ENCODE measurements around the gene PTGS1.

The PTGS1 gene

DNA sequence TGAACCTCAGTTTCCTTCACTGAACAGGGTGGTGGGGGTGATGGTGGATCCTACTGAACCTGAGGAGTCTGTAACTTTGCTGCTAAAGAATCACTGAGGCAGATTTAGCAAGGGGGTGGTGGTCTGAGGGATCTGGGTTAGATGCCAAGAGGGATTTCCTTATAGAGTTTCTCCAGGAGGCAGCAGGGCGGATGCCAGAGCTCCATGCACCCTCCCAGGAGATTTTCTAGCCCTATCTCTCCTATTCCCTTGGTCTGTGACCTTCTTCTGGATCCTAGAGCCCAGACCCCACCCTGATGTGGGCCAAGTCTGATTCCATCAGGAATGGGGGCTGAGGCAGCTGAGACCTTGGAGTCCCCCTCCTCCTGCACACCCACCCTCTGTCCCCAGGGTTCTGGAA is 6.0 kb downstream of the PTGS1 start:
- no peak for DNase-seq

DNA sequence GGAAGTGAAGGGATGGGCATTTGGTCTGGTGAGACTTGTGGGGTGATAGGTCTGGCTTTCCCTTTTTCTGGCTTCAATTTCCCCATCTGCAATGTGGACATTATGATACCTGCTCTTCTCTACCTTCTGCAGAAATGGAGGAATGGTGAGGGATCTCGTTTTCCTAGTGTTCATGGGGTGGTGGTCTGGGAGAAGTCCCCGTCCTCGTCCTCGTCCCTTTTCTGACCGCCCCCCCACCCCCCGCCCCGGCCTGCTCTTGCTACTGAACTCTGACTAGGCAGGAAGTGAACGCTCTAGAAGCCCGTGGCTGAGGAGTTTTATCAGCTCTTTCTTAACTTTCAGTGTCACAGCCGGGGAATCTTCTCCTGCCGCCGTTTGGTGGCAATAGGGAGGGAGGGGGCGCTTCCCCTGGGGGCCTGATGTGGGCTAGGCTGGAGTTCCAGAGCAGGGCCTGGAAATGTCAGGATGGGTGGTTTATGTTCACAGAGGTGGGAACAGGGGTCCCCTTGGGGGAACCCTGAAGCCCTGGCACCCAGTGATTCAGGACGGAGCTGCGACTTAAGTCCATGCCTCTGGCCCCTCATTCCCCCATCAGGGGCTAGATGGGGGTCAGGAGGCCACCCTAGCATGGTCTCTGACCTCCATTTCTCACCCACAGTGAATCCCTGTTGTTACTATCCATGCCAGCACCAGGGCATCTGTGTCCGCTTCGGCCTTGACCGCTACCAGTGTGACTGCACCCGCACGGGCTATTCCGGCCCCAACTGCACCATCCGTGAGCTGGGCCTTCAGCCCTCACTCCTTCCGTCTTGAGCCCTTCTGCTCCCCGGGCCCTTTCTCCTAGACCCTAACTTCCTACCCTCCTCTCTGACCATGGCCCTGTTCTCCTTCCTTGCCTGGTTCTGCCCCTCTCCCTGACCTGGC is 6.7 kb downstream of the PTGS1 start:
- no peak for DNase-seq

DNA sequence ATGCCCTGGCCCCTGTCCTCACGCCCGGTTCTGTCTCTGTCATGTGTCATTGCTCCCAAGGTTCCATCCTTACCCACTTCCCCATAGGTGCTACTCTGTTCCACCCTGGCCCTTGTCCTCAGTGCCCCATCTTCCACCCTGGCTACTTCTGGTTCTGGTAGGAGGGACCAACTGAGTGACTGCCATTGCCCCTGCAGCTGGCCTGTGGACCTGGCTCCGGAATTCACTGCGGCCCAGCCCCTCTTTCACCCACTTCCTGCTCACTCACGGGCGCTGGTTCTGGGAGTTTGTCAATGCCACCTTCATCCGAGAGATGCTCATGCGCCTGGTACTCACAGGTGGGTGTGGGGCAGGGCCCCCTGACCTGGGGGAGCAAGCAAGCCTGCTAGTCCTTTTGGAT is 7.4 kb downstream of the PTGS1 start:
- DNase-seq, result no peak

DNA sequence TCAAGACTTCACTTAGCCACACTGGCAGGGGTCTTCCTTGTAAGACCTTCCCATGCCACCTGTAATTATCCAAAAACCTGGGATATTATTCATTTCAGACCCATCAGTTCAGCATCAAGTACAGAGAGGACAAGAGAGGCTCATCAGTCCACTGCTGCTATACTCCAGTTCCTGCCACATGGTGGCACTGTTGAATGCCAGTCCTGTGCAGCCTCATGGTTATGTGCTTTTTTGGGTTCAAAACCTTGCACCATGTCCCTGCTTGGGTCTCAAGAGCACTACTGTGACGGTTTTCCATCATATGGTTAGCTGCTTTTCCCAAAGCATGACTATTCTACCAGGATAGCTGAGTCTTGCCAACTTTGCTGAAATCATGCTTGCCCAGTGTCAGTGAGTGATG is 8.5 kb downstream of the PTGS1 start:
- no peak for DNase-seq

DNA sequence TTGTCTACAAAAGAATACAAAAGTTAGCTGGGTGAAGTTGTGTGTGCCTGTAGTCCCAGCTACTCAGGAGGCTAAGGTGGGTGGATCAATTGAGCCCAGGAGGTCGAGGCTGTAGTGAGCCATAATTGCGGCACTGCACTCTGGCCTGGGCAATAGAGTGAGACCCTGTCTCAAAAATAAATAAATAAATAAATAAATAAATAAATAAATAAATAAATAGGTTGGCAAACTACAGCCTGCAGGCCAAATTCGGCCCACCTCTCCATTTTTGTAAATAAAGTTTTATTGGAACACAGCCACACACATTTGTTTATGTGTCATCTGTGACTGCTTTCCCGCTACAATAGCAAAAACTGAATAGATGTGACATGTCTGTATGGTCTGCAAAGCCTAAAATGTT is 9.5 kb downstream of the PTGS1 start:
- DNase-seq, result no peak

DNA sequence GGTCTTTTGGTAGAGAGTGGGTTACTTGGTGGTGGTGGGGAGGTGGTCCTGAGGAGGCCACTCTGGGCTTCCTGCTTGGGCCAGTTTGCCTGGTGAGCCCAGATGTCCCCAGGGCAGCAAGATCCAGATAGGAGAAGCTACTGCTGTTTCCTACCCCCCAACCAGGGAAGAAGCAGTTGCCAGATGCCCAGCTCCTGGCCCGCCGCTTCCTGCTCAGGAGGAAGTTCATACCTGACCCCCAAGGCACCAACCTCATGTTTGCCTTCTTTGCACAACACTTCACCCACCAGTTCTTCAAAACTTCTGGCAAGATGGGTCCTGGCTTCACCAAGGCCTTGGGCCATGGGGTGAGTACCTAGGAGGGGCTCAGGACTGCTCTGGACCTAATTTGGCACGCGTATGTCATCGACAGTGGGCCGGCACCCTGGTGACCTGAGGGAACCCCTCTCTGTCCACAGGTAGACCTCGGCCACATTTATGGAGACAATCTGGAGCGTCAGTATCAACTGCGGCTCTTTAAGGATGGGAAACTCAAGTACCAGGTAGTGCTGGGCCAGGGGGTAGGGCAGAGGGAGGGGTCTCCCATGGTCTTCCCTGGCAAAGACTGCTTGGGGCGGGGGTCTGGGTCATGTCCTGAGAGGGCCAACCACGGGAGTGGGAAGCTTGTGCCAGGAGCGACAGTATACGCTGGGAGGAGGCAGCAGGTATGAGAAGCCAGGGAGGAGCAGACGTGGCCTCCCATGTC is 10.6 kb downstream of the PTGS1 start:
- DNase-seq, result no peak

DNA sequence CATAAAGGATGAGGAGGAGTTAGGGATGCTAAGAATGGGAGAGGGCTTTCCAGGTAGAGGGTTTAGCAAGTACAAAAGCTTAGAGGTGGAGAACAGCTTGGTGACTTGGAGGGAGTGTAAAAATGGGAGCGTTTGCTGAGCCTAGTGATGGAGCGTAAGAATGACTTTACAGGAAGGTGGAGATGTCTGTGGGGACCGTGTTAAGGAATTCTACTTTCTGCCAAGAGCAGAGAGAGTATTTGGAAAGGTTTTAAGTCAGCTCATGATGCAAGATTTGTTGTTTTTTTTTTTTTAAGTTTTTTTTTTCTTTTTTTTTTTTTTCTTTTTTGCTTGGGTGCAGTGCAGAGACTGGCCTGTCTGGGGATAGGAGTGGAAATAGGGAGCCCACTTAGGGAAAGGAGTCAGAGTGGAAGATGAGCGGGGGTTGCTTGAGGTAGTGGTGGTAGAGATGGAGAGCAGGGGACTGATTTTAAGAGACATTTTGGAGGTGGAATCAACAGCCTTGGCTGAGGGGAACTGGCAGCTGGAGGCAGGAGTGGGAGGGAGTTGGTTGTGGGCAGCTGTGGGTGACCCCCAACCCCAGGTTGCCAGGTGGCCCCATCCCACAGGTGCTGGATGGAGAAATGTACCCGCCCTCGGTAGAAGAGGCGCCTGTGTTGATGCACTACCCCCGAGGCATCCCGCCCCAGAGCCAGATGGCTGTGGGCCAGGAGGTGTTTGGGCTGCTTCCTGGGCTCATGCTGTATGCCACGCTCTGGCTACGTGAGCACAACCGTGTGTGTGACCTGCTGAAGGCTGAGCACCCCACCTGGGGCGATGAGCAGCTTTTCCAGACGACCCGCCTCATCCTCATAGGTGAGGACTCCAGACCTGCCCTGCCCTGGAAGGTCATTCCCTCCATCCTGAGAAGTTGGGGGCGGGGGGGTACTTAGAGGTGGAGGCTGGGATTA is 12.4 kb downstream of the PTGS1 start:
- DNase-seq, result no peak

DNA sequence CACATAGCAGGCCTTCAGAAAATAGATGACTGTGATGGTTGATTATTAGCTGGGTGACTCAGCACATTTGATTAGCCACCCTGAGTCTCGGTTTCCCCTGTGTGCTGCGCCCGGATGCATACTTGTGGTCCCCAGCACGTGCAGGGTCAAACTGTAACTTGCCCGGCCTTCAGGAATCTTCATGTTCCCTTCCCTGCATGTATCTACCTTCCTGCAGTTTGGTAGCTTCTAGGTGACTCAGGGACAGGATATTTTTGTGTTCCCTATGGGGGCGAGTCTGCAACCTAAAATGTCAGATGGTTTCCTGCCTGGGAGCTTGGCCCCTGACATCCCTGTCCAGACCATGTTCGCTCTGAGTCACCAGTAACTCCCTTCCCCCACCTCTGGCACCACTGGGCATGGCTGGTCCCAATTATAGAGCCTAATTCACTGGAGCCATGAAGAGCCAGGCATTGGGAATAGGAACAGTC is 13.2 kb downstream of the PTGS1 start:
- DNase-seq, result no peak

DNA sequence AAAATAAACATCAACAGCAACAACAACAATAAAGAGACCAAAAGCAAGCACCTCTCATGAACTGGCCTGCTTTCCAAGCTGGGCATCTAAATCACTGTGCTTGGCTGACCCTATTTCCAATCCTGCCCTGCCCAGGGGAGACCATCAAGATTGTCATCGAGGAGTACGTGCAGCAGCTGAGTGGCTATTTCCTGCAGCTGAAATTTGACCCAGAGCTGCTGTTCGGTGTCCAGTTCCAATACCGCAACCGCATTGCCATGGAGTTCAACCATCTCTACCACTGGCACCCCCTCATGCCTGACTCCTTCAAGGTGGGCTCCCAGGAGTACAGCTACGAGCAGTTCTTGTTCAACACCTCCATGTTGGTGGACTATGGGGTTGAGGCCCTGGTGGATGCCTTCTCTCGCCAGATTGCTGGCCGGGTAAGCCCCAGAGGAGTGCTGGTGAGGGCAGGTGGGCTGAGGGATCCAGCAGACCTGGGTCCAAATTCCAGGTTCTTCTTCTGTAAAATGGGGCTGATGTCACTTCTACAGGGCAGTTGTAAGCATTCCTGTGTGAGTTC is 15.6 kb downstream of the PTGS1 start:
- no peak for DNase-seq

DNA sequence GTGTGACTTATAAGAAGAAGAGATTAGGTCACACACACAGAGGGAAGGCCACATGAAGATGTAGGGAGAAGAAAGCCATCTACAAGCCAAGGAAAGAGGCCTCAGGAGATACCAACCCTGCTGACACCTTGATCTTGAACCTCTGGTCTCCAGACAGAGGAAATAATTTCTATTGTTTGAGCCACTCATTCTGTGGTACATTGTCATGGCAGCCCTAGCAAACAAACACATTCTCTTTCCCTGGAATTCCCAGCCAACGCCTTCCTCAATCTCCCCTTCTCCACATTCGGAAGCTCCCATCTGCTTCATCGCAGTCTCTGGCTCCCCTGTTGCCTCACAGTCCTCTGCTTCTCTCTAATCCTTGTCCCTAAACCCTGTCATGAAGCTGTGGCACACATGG is 16.7 kb downstream of the PTGS1 start:
- no peak for DNase-seq

DNA sequence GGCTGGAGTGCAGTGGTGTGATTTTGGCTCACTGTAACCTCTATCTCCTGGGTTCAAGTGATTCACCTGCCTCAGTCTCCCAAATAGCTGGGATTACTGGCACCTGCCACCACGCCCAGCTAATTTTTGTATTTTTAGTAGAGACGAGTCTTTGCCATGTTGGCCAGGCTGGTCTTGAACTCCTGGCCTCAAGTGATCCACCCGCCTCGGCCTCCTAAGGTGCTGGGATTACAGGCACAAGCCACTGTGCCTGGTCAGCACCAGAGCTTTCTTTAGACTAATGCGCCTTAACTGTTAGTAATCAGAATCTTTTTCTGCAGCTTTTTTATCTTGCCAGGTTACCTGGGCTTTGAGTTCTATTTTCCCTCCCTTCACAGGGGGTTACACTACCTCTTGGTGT is 18.4 kb downstream of the PTGS1 start:
- no peak for DNase-seq

DNA sequence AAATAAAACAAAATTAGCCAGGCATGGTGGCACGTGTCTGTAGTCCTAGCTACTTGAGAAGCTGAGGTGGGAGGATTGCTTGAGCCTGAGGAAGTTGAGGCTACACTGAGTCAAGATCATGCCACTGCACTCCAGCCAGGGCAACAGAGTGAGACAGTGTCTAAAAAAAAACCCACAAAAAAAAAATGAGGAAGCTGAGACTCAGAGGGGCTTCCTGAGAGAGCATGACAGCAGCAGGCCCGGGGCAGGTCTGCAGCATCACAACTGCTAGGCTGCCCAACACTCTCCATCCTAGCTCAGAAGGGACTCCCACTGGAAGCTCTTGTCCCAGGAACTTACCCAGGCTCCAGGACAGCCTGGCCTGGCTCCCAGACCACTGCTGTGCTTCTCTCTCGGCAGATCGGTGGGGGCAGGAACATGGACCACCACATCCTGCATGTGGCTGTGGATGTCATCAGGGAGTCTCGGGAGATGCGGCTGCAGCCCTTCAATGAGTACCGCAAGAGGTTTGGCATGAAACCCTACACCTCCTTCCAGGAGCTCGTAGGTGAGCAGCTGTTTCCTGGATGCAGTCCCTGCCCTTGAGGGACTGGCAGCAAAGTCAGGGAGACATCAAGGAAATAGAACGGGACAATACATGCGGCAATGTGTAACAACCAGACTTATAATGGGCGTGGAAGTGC is 19.1 kb downstream of the PTGS1 start:
- DNase-seq, result no peak

DNA sequence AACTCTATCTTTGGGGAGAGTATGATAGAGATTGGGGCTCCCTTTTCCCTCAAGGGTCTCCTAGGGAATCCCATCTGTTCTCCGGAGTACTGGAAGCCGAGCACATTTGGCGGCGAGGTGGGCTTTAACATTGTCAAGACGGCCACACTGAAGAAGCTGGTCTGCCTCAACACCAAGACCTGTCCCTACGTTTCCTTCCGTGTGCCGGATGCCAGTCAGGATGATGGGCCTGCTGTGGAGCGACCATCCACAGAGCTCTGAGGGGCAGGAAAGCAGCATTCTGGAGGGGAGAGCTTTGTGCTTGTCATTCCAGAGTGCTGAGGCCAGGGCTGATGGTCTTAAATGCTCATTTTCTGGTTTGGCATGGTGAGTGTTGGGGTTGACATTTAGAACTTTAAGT is 21.5 kb downstream of the PTGS1 start:
- no peak for DNase-seq

DNA sequence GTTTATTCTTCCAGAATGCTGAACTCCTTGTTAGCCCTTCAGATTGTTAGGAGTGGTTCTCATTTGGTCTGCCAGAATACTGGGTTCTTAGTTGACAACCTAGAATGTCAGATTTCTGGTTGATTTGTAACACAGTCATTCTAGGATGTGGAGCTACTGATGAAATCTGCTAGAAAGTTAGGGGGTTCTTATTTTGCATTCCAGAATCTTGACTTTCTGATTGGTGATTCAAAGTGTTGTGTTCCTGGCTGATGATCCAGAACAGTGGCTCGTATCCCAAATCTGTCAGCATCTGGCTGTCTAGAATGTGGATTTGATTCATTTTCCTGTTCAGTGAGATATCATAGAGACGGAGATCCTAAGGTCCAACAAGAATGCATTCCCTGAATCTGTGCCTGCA is 21.9 kb downstream of the PTGS1 start:
- no peak for DNase-seq

DNA sequence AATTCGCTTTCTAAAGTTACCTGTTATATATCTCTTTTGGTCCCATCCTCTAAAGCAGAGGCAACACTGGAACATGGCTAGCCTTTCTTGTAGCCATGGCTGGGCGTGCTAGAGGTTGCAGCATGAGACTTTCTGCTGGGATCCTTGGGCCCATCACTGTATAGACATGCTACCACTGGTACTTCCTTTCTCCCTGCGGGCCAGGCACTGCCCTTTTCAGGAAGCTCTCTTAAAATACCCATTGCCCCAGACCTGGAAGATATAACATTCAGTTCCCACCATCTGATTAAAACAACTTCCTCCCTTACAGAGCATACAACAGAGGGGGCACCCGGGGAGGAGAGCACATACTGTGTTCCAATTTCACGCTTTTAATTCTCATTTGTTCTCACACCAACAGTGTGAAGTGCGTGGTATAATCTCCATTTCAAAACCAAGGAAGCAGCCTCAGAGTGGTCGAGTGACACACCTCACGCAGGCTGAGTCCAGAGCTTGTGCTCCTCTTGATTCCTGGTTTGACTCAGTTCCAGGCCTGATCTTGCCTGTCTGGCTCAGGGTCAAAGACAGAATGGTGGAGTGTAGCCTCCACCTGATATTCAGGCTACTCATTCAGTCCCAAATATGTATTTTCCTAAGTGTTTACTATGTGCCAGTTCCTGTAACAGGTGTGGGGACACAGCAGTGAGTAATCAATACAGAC is 22.6 kb downstream of the PTGS1 start:
- no peak for DNase-seq

DNA sequence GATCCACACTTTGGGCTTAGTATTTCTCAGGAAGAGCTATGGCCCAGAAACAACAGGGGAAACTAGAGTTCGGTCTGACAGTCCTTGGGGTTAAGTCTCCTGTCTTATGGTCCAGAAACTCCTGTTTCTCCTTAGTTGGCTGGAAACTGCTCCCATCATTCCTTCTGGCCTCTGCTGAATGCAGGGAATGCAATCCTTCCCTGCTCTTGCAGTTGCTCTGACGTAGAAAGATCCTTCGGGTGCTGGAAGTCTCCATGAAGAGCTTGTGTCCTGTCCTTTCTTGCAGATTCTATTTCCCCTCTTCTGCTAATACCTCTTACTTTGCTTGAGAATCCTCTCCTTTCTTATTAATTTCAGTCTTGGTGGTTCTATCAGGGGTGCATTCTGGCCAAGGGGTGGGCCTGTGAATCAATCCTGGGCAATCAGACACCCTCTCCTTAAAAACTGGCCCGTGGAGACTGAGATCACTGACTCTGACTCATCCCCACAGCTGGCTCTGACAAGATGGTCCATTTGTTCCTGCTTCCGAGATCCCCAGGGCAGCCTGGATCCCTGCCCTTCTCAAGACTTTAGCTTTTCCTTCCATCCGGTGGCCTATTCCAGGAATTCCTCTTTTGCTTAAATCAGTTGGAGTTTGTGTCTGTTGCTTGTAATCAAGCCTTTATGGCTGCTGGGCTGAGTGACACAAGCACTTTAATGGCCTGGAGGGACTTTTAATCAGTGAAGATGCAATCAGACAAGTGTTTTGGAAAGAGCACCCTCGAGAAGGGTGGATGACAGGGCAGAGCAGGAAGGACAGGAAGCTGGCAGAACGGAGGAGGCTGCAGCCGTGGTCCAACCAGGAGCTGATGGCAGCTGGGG is 23.7 kb downstream of the PTGS1 start:
- no peak for DNase-seq

DNA sequence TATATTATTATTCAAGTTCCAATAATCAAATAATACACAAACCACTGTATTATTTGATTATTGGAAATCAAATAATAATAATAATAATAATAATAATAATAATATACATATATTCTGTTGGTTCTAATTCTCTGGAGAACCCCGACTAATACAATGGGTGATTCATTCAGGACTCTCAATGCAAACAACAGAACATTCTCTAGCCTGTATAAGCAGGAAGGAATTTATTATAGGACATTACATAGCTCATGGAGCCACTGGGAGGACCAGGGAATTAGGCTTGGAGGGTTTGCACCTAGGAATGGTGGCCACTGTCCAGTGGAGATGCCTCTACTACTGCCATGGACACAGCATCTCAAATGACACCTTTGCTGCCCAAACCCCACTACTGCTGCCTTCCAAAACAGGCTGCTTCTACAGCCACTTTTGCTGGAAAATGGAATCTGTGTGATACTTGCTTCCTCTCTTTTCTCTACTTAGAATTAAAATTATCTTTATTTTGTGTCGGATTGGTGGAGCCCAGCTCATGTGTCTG is 25.9 kb downstream of the PTGS1 start:
- DNase-seq, result no peak

DNA sequence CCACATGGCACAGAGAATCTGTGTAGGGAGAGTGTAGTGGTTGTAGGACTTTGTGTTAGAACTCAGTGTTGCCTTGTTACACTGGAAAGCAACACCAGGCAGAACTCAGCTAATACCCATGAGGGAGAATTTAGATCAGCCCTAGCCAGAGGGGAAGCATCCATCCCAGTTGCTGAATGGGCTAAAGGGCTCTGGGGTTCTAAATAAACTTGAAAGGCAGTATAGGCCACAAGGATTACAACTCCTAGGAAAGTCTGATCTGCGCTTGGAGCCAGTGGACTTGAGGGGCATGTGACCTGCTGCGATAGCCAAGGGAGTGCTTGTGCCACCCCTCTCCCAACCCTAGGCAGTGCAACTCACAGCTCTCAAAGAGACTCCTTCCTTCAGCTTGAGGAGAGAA is 26.9 kb downstream of the PTGS1 start:
- no peak for DNase-seq

DNA sequence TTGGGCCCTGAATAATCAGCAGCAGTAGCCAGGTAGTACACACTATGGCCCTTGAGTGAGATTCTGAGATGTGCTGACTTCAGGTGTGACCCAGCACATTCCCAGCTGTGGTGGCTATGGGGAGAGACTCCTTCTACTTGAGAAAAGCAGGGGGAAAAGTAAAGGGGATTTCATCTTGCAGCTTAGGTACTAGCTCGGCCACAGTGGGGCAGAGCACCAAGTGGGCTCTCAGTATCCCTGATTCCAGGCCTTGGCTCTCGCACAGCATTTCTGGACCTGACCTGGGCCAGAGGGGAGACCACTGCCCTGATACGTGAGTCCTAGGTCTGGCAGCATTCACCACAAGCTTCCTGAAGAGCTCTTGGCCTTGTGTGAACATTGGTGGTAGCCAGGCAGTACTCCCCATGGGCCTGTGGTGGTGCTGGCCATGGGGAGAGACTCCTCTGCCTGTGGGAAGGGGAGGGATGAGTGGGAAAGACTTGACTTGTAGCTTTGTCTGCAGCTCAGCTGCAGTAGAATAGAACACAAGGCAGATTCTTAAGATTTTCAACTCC is 27.6 kb downstream of the PTGS1 start:
- no peak for DNase-seq

DNA sequence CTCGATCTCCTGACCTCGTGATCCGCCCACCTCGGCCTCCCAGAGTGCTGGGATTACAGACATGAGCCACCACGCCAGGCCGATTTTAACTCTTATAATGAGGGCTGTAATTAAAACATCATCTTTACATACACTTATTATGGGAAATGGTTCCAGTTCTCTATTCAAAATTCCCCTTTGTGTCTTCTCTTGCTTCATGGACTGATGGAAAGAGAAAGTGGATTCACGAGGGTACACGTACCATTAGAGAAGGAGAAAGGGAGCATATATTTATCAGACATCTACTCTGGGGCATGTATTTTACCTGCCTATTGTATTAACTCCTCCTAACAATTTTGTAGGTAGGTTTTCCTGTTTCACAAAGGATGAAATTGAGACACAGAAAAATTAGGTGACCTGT is 31.1 kb downstream of the PTGS1 start:
- DNase-seq, result no peak
